Limb (tissue), 2 donors: Measurements from ENCODE around the gene MED28.
"Not testable (repeated sequence)": the region's sequence is repeated elsewhere in the genome, so short reads cannot be mapped to it uniquely, and the experiment has no call there.

Experiments used
- DNase-seq, 2 donors: peaks; one replicate each; pipeline ENCODE4 v3.0.0-alpha.2; 2016; ENCODE audit errors: extremely low spot score in 2 of 2

Gene MED28

GRCh38 chr4:17614416-17615299 lies at the start of gene MED28:
Gene MED28 (plus strand): TSS chr4:17614641. CDS start chr4:17614655, 14 bp downstream.
- peak; percentile 95 to 97 for DNase-seq

- DNase-seq = no peak
Measured at GRCh38 chr4:17565846-17566245, 48.6 kb upstream of the MED28 start.

- no peak for DNase-seq
Measured at GRCh38 chr4:17567271-17567670, 47.2 kb upstream of the MED28 start.

- DNase-seq = no peak
Measured at GRCh38 chr4:17574206-17574605, 40.2 kb upstream of the MED28 start.

GRCh38 chr4:17575177-17575576 lies 39.3 kb upstream of the MED28 start:
- DNase-seq = not testable (repeated sequence)

- DNase-seq = peak; percentile 96 to 100
Measured at GRCh38 chr4:17576932-17577664, 37.3 kb upstream of the MED28 start, which contains the start of gene LAP3. Gene LAP3 (plus strand): TSS chr4:17577198. CDS start chr4:17577466, 268 bp downstream.

GRCh38 chr4:17577665-17578481 lies 36.6 kb upstream of the MED28 start:
- no peak for DNase-seq

- no peak for DNase-seq
Measured at GRCh38 chr4:17578482-17578891, 36.0 kb upstream of the MED28 start.

GRCh38 chr4:17580969-17581368 lies 33.5 kb upstream of the MED28 start:
- no peak for DNase-seq

GRCh38 chr4:17583276-17583675 lies 31.2 kb upstream of the MED28 start:
- no peak for DNase-seq

GRCh38 chr4:17583941-17584340 lies 30.5 kb upstream of the MED28 start:
- no peak for DNase-seq

- DNase-seq = no peak
Measured at GRCh38 chr4:17584521-17585213, 29.8 kb upstream of the MED28 start.

GRCh38 chr4:17587094-17587822 lies 27.2 kb upstream of the MED28 start:
- no peak for DNase-seq

- no peak for DNase-seq
Measured at GRCh38 chr4:17589355-17589754, 25.1 kb upstream of the MED28 start.

GRCh38 chr4:17595471-17596005 lies 18.9 kb upstream of the MED28 start:
- no peak for DNase-seq

- DNase-seq = peak in 1 of 2 donors; percentile 35
Measured at GRCh38 chr4:17597517-17597916, 16.9 kb upstream of the MED28 start.

GRCh38 chr4:17599826-17600225 lies 14.6 kb upstream of the MED28 start:
- DNase-seq = no peak

- DNase-seq = no peak
Measured at GRCh38 chr4:17605236-17605635, 9.2 kb upstream of the MED28 start.

GRCh38 chr4:17613761-17614415 lies 553 bp upstream of the MED28 start:
- no peak for DNase-seq
